Hepatocyte (in vitro differentiated cells): ENCODE results near the gene SNTG2. TPM values are rescaled to one million over a fixed set of nuclear protein-coding genes. Genes with fewer than 3 reads are reported as not detected.

Source experiments
- DNase-seq: peaks from one replicate; pipeline ENCODE4 v3.0.0-alpha.2; 2016; ENCODE audit warnings: low spot score
- H2AFZ ChIP-seq: fragments of 200-600 bp; sonication (generic); 2 replicates; pipeline ENCODE4 v1.6.0; 2016; ENCODE audit warnings: antibody characterized with exemption, mild to moderate bottlenecking
- H3K27ac ChIP-seq: fragments of 200-600 bp; sonication (generic); 2 replicates; pipeline ENCODE4 v1.5.1; 2016; ENCODE audit warnings: mild to moderate bottlenecking
- H3K27me3 ChIP-seq: fragments of 200-600 bp; sonication (generic); 2 replicates; pipeline ENCODE4 v1.6.1; 2016
- H3K36me3 ChIP-seq: fragments of 200-600 bp; sonication (generic); replicated peaks from 2 replicates; pipeline ENCODE4 v1.5.1; 2016; ENCODE audit warnings: low read depth; ENCODE audit not compliant: insufficient read depth
- H3K4me1 ChIP-seq: fragments of 200-600 bp; sonication (generic); 2 replicates; pipeline ENCODE4 v1.5.1; 2016; ENCODE audit warnings: mild to moderate bottlenecking, moderate library complexity; ENCODE audit not compliant: insufficient read depth
- H3K4me2 ChIP-seq: fragments of 200-600 bp; sonication (generic); 2 replicates; pipeline ENCODE4 v1.6.0; 2016
- H3K4me3 ChIP-seq: fragments of 200-600 bp; sonication (generic); 2 replicates; pipeline ENCODE4 v1.5.1; 2016; ENCODE audit warnings: mild to moderate bottlenecking
- H3K79me2 ChIP-seq: fragments of 200-600 bp; sonication (generic); 2 replicates; pipeline ENCODE4 v1.6.0; 2017; ENCODE audit warnings: mild to moderate bottlenecking
- H3K9me2 ChIP-seq: fragments of 200-600 bp; sonication (generic); replicated peaks from 2 replicates; pipeline ENCODE4 v1.6.0; 2017; ENCODE audit warnings: mild to moderate bottlenecking; ENCODE audit not compliant: insufficient read depth
- H3K9me3 ChIP-seq: fragments of 200-600 bp; sonication (generic); 2 replicates; pipeline ENCODE4 v1.5.1; 2016; ENCODE audit warnings: low read depth, mild to moderate bottlenecking
- H4K20me1 ChIP-seq: fragments of 200-600 bp; sonication (generic); 2 replicates; pipeline ENCODE4 v1.6.0; 2016; ENCODE audit warnings: mild to moderate bottlenecking; ENCODE audit not compliant: insufficient read depth, poor library complexity, severe bottlenecking
- EZH2 ChIP-seq: fragments of 200-600 bp; sonication (generic); IDR thresholded peaks from 2 replicates; pipeline ENCODE4 v1.6.1; 2016; ENCODE audit warnings: antibody characterized with exemption, mild to moderate bottlenecking, borderline replicate concordance
- EZH2phosphoT487 ChIP-seq: fragments of 200-600 bp; sonication (generic); IDR thresholded peaks from one replicate; pipeline ENCODE4 v1.6.1; 2018; ENCODE audit warnings: antibody characterized with exemption, mild to moderate bottlenecking, low read depth, moderate library complexity; ENCODE audit not compliant: unreplicated experiment, severe bottlenecking
- WGBS: methylation state at CpG from one replicate; pipeline ENCODE4 v1.1.6; 2016; ENCODE audit warnings: low lambda C conversion rate; ENCODE audit errors: missing lambda C conversion rate; 5-methylcytosine and 5-hydroxymethylcytosine counted together
- polyA plus RNA-seq: library from polyadenylated mRNA; unstranded; fragments of >200 nt; fragmentation: Nextera tagmentation; extraction: Ambion mirVana; gene quantifications from 2 replicates; pipeline ENCODE4 v1.2.1, GENCODE V29; 2016
- total RNA-seq: library from RNA; depleted of rRNA; stranded (reverse); fragments of >200 nt; gene quantifications from 2 replicates; pipeline ENCODE4 v1.2.3, GENCODE V29; 2014
- TF ChIP-seq, protein P1 (sequence below): fragments of 200-600 bp; sonication (generic); IDR thresholded peaks from 2 replicates; pipeline ENCODE4 v1.5.1; 2016; ENCODE audit warnings: antibody characterized with exemption, mild to moderate bottlenecking; ENCODE audit not compliant: poor library complexity

The SNTG2 gene
- total and polyA plus RNA-seq, 2 experiments from 2014 or later: not detected

DNA sequence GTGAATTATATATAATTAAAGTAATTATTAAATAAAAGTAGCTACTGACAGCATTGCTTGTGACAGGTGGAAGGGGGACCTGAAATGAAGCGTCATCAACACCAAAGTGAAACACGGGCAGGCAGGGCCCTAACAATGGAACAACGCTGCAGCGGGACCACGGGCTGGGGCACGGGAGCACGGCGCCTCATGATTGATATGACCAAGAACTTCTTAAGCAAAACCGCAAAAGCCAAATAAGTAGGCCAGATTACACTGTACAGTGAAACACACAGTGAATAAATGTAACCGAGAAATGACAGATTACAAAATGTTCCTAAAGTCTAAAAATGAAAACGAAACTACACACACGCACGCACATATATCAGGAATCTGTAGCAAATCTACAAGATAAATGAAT, 81.4 kb downstream of the SNTG2 start:
- H2AFZ ChIP-seq: no peak overlapping the region
- TF ChIP-seq EZH2phosphoT487: no peak
- TF ChIP-seq, protein P1, sequence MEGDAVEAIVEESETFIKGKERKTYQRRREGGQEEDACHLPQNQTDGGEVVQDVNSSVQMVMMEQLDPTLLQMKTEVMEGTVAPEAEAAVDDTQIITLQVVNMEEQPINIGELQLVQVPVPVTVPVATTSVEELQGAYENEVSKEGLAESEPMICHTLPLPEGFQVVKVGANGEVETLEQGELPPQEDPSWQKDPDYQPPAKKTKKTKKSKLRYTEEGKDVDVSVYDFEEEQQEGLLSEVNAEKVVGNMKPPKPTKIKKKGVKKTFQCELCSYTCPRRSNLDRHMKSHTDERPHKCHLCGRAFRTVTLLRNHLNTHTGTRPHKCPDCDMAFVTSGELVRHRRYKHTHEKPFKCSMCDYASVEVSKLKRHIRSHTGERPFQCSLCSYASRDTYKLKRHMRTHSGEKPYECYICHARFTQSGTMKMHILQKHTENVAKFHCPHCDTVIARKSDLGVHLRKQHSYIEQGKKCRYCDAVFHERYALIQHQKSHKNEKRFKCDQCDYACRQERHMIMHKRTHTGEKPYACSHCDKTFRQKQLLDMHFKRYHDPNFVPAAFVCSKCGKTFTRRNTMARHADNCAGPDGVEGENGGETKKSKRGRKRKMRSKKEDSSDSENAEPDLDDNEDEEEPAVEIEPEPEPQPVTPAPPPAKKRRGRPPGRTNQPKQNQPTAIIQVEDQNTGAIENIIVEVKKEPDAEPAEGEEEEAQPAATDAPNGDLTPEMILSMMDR: no peak
- no peak for TF ChIP-seq EZH2
- no peak overlapping the region for H3K4me3 ChIP-seq
- no peak for DNase-seq
- no peaks in the 10 kb centered on the region for H3K9me3 ChIP-seq
- WGBS: 93% methylated on average over 13 of the region's 13 CpGs
- H3K36me3 ChIP-seq: no peaks in the 10 kb centered on the region
- H3K79me2 ChIP-seq: no peaks in the 10 kb centered on the region
- no peak overlapping the region for H3K27ac ChIP-seq
- H3K9me2 ChIP-seq: no peaks in the 10 kb centered on the region
- no peaks in the 10 kb centered on the region for H3K4me1 ChIP-seq
- H3K27me3 ChIP-seq: no peaks in the 10 kb centered on the region
- no peaks in the 10 kb centered on the region for H4K20me1 ChIP-seq
- H3K4me2 ChIP-seq: no peak overlapping the region

DNA sequence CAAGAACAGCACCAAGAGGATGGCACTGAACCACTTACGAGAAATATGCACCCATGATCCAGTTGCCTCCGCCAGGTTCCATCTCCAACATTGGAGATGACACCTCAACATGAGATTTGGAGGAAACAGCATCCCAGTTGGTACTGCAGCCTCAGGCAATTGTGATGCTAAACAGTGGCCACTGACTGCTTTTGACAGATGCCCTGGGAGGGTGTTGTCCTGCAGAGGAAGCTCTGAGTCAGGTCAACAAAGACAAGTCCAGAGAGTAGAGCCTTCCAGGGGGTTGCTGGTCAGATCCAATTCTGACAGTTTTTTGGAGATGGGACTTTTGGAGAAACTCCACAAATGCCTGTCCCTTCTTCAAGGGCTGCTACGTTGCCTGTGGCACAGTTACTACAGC, 82.4 kb downstream of the SNTG2 start:
- H3K4me1 ChIP-seq: no peaks in the 10 kb centered on the region
- H3K79me2 ChIP-seq: no peaks in the 10 kb centered on the region
- no peak overlapping the region for H3K27ac ChIP-seq
- no peak overlapping the region for H2AFZ ChIP-seq
- no peaks in the 10 kb centered on the region for H3K9me3 ChIP-seq
- H4K20me1 ChIP-seq: no peaks in the 10 kb centered on the region
- no peaks in the 10 kb centered on the region for H3K36me3 ChIP-seq
- no peak overlapping the region for H3K4me3 ChIP-seq
- H3K27me3 ChIP-seq: no peaks in the 10 kb centered on the region
- DNase-seq: no peak
- no peaks in the 10 kb centered on the region for H3K9me2 ChIP-seq
- TF ChIP-seq, protein P1: no peak
- no peak for TF ChIP-seq EZH2
- TF ChIP-seq EZH2phosphoT487: no peak
- H3K4me2 ChIP-seq: no peak overlapping the region
- WGBS: 88% methylated on average over 3 of the region's 3 CpGs

GRCh38 chr2:1037066-1037465, 86.4 kb downstream of the SNTG2 start:
- TF ChIP-seq, protein P1: no peak
- no peak overlapping the region for H2AFZ ChIP-seq
- H3K4me3 ChIP-seq: no peak overlapping the region
- no peaks in the 10 kb centered on the region for H3K9me3 ChIP-seq
- no peak for DNase-seq
- no peak overlapping the region for H3K4me2 ChIP-seq
- no peaks in the 10 kb centered on the region for H3K9me2 ChIP-seq
- H3K27ac ChIP-seq: no peak overlapping the region
- H3K4me1 ChIP-seq: no peaks in the 10 kb centered on the region
- H3K36me3 ChIP-seq: no peaks in the 10 kb centered on the region
- 78% methylated on average over 4 of the region's 4 CpGs for WGBS
- H3K27me3 ChIP-seq: no peaks in the 10 kb centered on the region
- no peaks in the 10 kb centered on the region for H4K20me1 ChIP-seq
- no peaks in the 10 kb centered on the region for H3K79me2 ChIP-seq

- no peak overlapping the region for H2AFZ ChIP-seq
- WGBS: 91% methylated on average over 5 of the region's 5 CpGs
Observed at GRCh38 chr2:1039549-1039948, 88.9 kb downstream of the SNTG2 start.

More at GRCh38 chr2:1039549-1039948, 88.9 kb downstream of the SNTG2 start:
- no peak overlapping the region for H3K27ac ChIP-seq
- no peaks in the 10 kb centered on the region for H3K4me1 ChIP-seq
- H3K9me2 ChIP-seq: no peaks in the 10 kb centered on the region
- TF ChIP-seq, protein P1: no peak
- TF ChIP-seq EZH2phosphoT487 (no peak), EZH2 (no peak)
- H3K4me2 ChIP-seq: no peak overlapping the region
- H3K9me3 ChIP-seq: no peaks in the 10 kb centered on the region
- H3K36me3 ChIP-seq: no peaks in the 10 kb centered on the region
- DNase-seq: no peak
- H3K79me2 ChIP-seq: no peaks in the 10 kb centered on the region
- H3K4me3 ChIP-seq: no peak overlapping the region
- H4K20me1 ChIP-seq: no peaks in the 10 kb centered on the region
- H3K27me3 ChIP-seq: no peaks in the 10 kb centered on the region
